Measurements from ENCODE around the gene TBCEL. TPM values are rescaled to one million over a fixed set of nuclear protein-coding genes. Genes with fewer than 3 reads are reported as not detected.

The TBCEL gene
- total RNA-seq, 1 experiment from 2014 or later = 17.7 TPM

DNA sequence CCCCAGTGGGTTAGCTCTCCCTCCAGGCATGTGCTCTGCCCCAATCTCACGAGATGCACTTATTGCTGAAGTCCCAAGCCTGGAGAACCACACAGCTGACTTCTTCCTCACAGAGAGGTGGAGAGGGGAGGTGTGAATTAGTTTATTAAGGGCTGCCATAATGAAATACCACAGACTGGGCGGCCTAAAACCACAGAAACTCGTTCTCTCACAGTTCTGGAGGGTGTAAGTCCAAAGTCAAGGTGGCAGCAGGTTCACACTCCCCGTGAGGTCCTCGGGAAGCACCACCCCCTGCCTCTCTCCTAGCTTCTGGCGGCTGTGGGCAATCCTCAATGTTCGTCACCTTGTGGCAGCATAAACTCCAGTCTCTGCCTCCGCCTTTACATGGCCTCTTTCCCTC, 116.5 kb downstream of the TBCEL start:
- no peaks in the 10 kb centered on the region for H3K4me1 ChIP-seq (ENCODE audit: control insufficient read depth in 1 of 2, insufficient read depth in 2 of 2, low read length in 2 of 2)
- CTCF ChIA-PET = no interaction called here
- intact Hi-C loops (cut with micrococcal nuclease) = no loop called here
- no peak overlapping the region for H3K4me3 ChIP-seq (replicated peaks in 1 of 2; ENCODE audit: low read depth in 1 of 2, low read length in 2 of 2)
- no peak overlapping the region for H3K27ac ChIP-seq (ENCODE audit: low read depth, low read length)
- H3K9ac ChIP-seq (ENCODE audit: low read length) = no peak overlapping the region
- RAD21 ChIA-PET (ENCODE audit: low non-redundant PET in 1 of 2, low total read pairs in 2 of 2, uncharacterized antibody in 2 of 2, unreplicated experiment in 2 of 2) = no interaction called here
- no peak overlapping the region for H3K4me2 ChIP-seq (ENCODE audit: low read length)
- H3K9me2 ChIP-seq (ENCODE audit: insufficient read depth) = no peaks in the 10 kb centered on the region
- no peak overlapping the region for H2AFZ ChIP-seq (ENCODE audit: low read depth, low read length, poor library complexity, severe bottlenecking)
- POLR2A ChIA-PET = no interaction called here
- TF ChIP-seq, protein P1, sequence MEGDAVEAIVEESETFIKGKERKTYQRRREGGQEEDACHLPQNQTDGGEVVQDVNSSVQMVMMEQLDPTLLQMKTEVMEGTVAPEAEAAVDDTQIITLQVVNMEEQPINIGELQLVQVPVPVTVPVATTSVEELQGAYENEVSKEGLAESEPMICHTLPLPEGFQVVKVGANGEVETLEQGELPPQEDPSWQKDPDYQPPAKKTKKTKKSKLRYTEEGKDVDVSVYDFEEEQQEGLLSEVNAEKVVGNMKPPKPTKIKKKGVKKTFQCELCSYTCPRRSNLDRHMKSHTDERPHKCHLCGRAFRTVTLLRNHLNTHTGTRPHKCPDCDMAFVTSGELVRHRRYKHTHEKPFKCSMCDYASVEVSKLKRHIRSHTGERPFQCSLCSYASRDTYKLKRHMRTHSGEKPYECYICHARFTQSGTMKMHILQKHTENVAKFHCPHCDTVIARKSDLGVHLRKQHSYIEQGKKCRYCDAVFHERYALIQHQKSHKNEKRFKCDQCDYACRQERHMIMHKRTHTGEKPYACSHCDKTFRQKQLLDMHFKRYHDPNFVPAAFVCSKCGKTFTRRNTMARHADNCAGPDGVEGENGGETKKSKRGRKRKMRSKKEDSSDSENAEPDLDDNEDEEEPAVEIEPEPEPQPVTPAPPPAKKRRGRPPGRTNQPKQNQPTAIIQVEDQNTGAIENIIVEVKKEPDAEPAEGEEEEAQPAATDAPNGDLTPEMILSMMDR (IDR thresholded peaks at IDR 0.05 in 2 of 3, conservative IDR thresholded peaks at IDR 0.05 in 1 of 3; ENCODE audit: borderline replicate concordance in 1 of 3, insufficient read depth in 1 of 3, low read depth in 2 of 3, low read length in 2 of 3) = no peak
- TF ChIP-seq, protein P2, sequence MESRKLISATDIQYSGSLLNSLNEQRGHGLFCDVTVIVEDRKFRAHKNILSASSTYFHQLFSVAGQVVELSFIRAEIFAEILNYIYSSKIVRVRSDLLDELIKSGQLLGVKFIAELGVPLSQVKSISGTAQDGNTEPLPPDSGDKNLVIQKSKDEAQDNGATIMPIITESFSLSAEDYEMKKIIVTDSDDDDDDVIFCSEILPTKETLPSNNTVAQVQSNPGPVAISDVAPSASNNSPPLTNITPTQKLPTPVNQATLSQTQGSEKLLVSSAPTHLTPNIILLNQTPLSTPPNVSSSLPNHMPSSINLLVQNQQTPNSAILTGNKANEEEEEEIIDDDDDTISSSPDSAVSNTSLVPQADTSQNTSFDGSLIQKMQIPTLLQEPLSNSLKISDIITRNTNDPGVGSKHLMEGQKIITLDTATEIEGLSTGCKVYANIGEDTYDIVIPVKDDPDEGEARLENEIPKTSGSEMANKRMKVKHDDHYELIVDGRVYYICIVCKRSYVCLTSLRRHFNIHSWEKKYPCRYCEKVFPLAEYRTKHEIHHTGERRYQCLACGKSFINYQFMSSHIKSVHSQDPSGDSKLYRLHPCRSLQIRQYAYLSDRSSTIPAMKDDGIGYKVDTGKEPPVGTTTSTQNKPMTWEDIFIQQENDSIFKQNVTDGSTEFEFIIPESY (IDR thresholded peaks at IDR 0.05; ENCODE audit: extremely low read depth, insufficient replicate concordance, low read length) = no peak
- H3K79me2 ChIP-seq (ENCODE audit: insufficient read depth, low read length) = no peaks in the 10 kb centered on the region
- DNase-seq (ENCODE audit: low read depth, low spot score) (no peak), ATAC-seq (no peak)
- no peaks in the 10 kb centered on the region for H3K9me3 ChIP-seq (ENCODE audit: control insufficient read depth in 1 of 2, insufficient read depth in 1 of 2, low read depth in 1 of 2, low read length in 2 of 2)
- no peaks in the 10 kb centered on the region for H3K36me3 ChIP-seq (ENCODE audit: control insufficient read depth in 1 of 2, insufficient read depth in 2 of 2, low read length in 2 of 2)
- no TSS peak for BruUV-seq (replicated peaks)
- H4K20me1 ChIP-seq (ENCODE audit: insufficient read depth) = no peaks in the 10 kb centered on the region
- H3K27me3 ChIP-seq (ENCODE audit: insufficient read depth, low read length) = no peaks in the 10 kb centered on the region

Other genes starting within 250 kb of the TBCEL start
- 0.81 TPM for gene TECTA, start 77.1 kb downstream of the TBCEL start, total RNA-seq (2021; ENCODE audit: unreplicated experiment)